H1 (cell line): Measurements from ENCODE around the gene SLCO4A1. TPM values are rescaled to one million over a fixed set of nuclear protein-coding genes. Genes with fewer than 3 reads are reported as not detected.

Experiments used
- CBX8 ChIP-seq: fragments of 300-800, 300-1000 bp; sonication (generic); IDR thresholded peaks from 2 replicates; pipeline ENCODE4 v1.7.1; 2016; ENCODE audit warnings: low read depth, low read length, borderline replicate concordance
- CEBPB ChIP-seq: IDR thresholded peaks from 2 replicates; pipeline ENCODE4 v1.6.1; 2012; ENCODE audit warnings: low read depth, low read length
- EP300 ChIP-seq, 2 experiments: IDR thresholded peaks; 1 replicate in 1 of 2; 2 replicates in 1 of 2; pipeline ENCODE4 v1.6.1; 2011 to 2012; ENCODE audit warnings: low read depth in 2 of 2, low read length in 2 of 2, mild to moderate bottlenecking in 2 of 2, borderline replicate concordance in 1 of 2, inconsistent platforms in 1 of 2, moderate library complexity in 1 of 2
- GABPA ChIP-seq: IDR thresholded peaks from 2 replicates; pipeline ENCODE4 v1.6.1; 2011; ENCODE audit warnings: mild to moderate bottlenecking, low read length, moderate library complexity, borderline replicate concordance; ENCODE audit not compliant: insufficient read depth
- HDAC2 ChIP-seq, 2 experiments: fragments of 300-600 bp in 1 of 2; sonication (generic) in 1 of 2; IDR thresholded peaks; 2 replicates each; pipeline ENCODE4 v1.6.1; 2011 to 2012; ENCODE audit warnings: low read depth in 2 of 2, low read length in 2 of 2, mild to moderate bottlenecking in 2 of 2, moderate library complexity in 2 of 2, borderline replicate concordance in 1 of 2, inconsistent platforms in 1 of 2
- HDAC6 ChIP-seq: IDR thresholded peaks from one replicate; pipeline ENCODE4 v1.7.1; 2012; ENCODE audit warnings: low read depth, mild to moderate bottlenecking, inconsistent platforms, low read length, moderate library complexity
- KDM5A ChIP-seq: fragments of 200-600 bp; IDR thresholded peaks from 2 replicates; pipeline ENCODE4 v1.7.1; 2012; ENCODE audit warnings: mild to moderate bottlenecking, low read length, inconsistent platforms, mixed read lengths
- POLR2AphosphoS5 ChIP-seq: IDR thresholded peaks from 2 replicates; pipeline ENCODE4 v1.6.1; 2011; ENCODE audit warnings: low read depth, low read length
- SP2 ChIP-seq: IDR thresholded peaks from 2 replicates; pipeline ENCODE4 v1.6.1; 2012; ENCODE audit warnings: mild to moderate bottlenecking, low read length, inconsistent platforms
- TAF7 ChIP-seq: optimal IDR thresholded peaks from 2 replicates; pipeline ENCODE3; 2011; ENCODE audit warnings: low read depth, mild to moderate bottlenecking, inconsistent platforms, low read length, moderate library complexity, borderline replicate concordance
- polyA plus RNA-seq, 7 experiments: library from polyadenylated mRNA; depleted of rRNA in 3 of 7; stranded (reverse) in 5 of 7; unstranded in 2 of 7; fragments of >200 nt in 5 of 7; fragments of 200-250 nt in 2 of 7; gene quantifications; 1 replicate in 5 of 7; 2 replicates in 1 of 7; 4 replicates in 1 of 7; pipeline versions ENCODE4 v1.2.1 to v1.2.3, GENCODE V29; 2011 to 2013; ENCODE audit warnings: missing spikeins in 2 of 7, mixed read lengths in 2 of 7
- total RNA-seq: library from RNA; stranded (reverse); fragmentation: NEBNext Ultra II Directional; extraction: Animal tissue kit (Norgen Biotek cat#: 25700); gene quantifications from 2 replicates; pipeline ENCODE4 v1.2.1, GENCODE V29; 2021

Gene SLCO4A1
- total and polyA plus RNA-seq, 2 of the 8 experiments (the other 6 are each of a cell fraction or from before 2014, with no cell fraction given) = 10.5 to 18.5 TPM

GRCh38 chr20:62657956-62658355, 15.7 kb downstream of the SLCO4A1 start (continued):
- no peak for TF ChIP-seq TAF7
- TF ChIP-seq POLR2AphosphoS5 = no peak
- no peak for TF ChIP-seq GABPA
- no peak for TF ChIP-seq HDAC2 (IDR thresholded peaks at IDR 0.05; ENCODE audit: borderline replicate concordance in 1 of 2, low read depth in 2 of 2, low read length in 2 of 2)
- no peak for TF ChIP-seq EP300 (IDR thresholded peaks at IDR 0.05; ENCODE audit: borderline replicate concordance in 1 of 2, low read depth in 2 of 2, low read length in 2 of 2)
- no peak for TF ChIP-seq CBX8
- no peak for TF ChIP-seq CEBPB
- TF ChIP-seq HDAC6 = no peak
- TF ChIP-seq SP2 = no peak
- no peak for TF ChIP-seq KDM5A
